K562 (cell line): ENCODE data around the gene TINCR. TPM values are rescaled to one million over a fixed set of nuclear protein-coding genes. Genes with fewer than 3 reads are reported as not detected.
A peak's percentile ranks its signal among the peaks of the same experiment; 100 is the strongest.

ENCODE experiments used
- ATAC-seq: fragments of 200-7000 bp; cut with Tn5 transposase; 3 replicates; pipeline ENCODE4 v1.9.1; 2020; ENCODE audit warnings: moderate library complexity
- BruUV-seq: library from RNA; stranded (reverse); fragments of 400-500 nt; replicated peaks from 2 replicates; lab custom pipeline; 2021; lab: Mats Ljungman, UMichigan
- CTCF ChIA-PET: fragments of 300-600 bp; formaldehyde crosslinking; extraction: SDS; loops from one replicate; lab custom pipeline; 2021; ENCODE audit warnings: low intra/inter-chr PET ratio; lab: Yijun Ruan, JAX
- POLR2A ChIA-PET: fragments of 300-600, 350-650 bp; sonication (Branson Sonifier 250); formaldehyde crosslinking; extraction: SDS; loops from one replicate; lab custom pipeline; 2021; ENCODE audit warnings: antibody characterized with exemption, inconsistent platforms; lab: Yijun Ruan, JAX
- DNase-seq, 4 experiments: peaks; one replicate each; pipeline versions ENCODE4 v3.0.0 to v3.0.0-alpha.2; 2011 to 2018; ENCODE audit warnings: low spot score in 3 of 4, mixed read lengths in 3 of 4; ENCODE audit errors: extremely low read depth in 1 of 4
- FAIRE-seq: peaks from 2 replicates; lab custom pipeline; 2011; peaks lifted over from hg19 to GRCh38; lab: Jason Lieb, UNC
- H2AFZ ChIP-seq: 2 replicates; pipeline ENCODE4 v1.6.0; 2011; ENCODE audit warnings: low read depth, low read length, control low read depth, inconsistent platforms
- H3K27ac ChIP-seq: fragments of 200-600 bp; 3 replicates; pipeline ENCODE4 v1.8.0; 2011; ENCODE audit warnings: low read depth, mild to moderate bottlenecking, control low read depth, inconsistent platforms, low read length, moderate library complexity, mixed read lengths; ENCODE audit errors: extremely low read depth
- H3K27me3 ChIP-seq, 2 experiments: fragments of 300-600 bp in 1 of 2; 2 replicates in 1 of 2; 3 replicates in 1 of 2; pipeline versions ENCODE4 v1.6.0 to v1.8.0; 2011; ENCODE audit warnings: inconsistent platforms in 2 of 2, low read length in 2 of 2, mild to moderate bottlenecking in 1 of 2, mixed read lengths in 1 of 2, moderate library complexity in 1 of 2; ENCODE audit not compliant: control insufficient read depth in 2 of 2, insufficient read depth in 2 of 2
- H3K36me3 ChIP-seq: fragments of 300-600 bp; 3 replicates; pipeline ENCODE4 v1.8.0; 2011; ENCODE audit warnings: mild to moderate bottlenecking, low read length, inconsistent platforms; ENCODE audit not compliant: control insufficient read depth, insufficient read depth
- H3K4me1 ChIP-seq, 2 experiments: fragments of 200-600 bp in 1 of 2; replicated peaks in 1 of 2; 2 replicates in 1 of 2; 3 replicates in 1 of 2; pipeline versions ENCODE4 v1.5.1 to v1.8.0; 2011; ENCODE audit warnings: inconsistent platforms in 2 of 2, low read length in 2 of 2, mild to moderate bottlenecking in 1 of 2, mixed read lengths in 1 of 2, moderate library complexity in 1 of 2; ENCODE audit not compliant: control insufficient read depth in 2 of 2, insufficient read depth in 2 of 2
- H3K4me2 ChIP-seq: 2 replicates; pipeline ENCODE4 v1.6.1; 2011; ENCODE audit warnings: low read length, control low read depth, inconsistent platforms, mixed read lengths; ENCODE audit not compliant: insufficient read depth
- H3K4me3 ChIP-seq: fragments of 200-600 bp; sonication (generic), shearing (Covaris generic); 2 replicates; pipeline ENCODE4 v1.5.1; 2016; ENCODE audit warnings: control low read depth, inconsistent platforms
- H3K79me2 ChIP-seq: fragments of 200-600 bp; 3 replicates; pipeline ENCODE4 v1.8.0; 2011; ENCODE audit warnings: low read length, inconsistent platforms; ENCODE audit not compliant: control insufficient read depth, insufficient read depth
- H3K9ac ChIP-seq, 2 experiments: 2 replicates each; pipeline versions ENCODE4 v1.6.0 to v1.6.1; 2011; ENCODE audit warnings: low read depth in 2 of 2, low read length in 2 of 2, control low read depth in 1 of 2, inconsistent platforms in 1 of 2, mild to moderate bottlenecking in 1 of 2, mixed read lengths in 1 of 2; ENCODE audit not compliant: insufficient read depth in 1 of 2
- H3K9me1 ChIP-seq: one replicate; pipeline ENCODE4 v1.6.0; 2011; ENCODE audit warnings: inconsistent platforms, mild to moderate bottlenecking, low read length, moderate library complexity; ENCODE audit not compliant: control insufficient read depth, insufficient read depth
- H3K9me3 ChIP-seq: replicated peaks from 2 replicates; pipeline ENCODE4 v1.5.1; 2011; ENCODE audit warnings: low read depth, low read length, inconsistent platforms; ENCODE audit not compliant: control insufficient read depth, insufficient read depth
- H4K20me1 ChIP-seq: replicated peaks from 2 replicates; pipeline ENCODE4 v1.6.1; 2011; ENCODE audit warnings: low read length, inconsistent platforms, mixed read lengths; ENCODE audit not compliant: control insufficient read depth, insufficient read depth
- CBFA2T2 ChIP-seq: fragments of 450-650 bp; conservative IDR thresholded peaks from 2 replicates; pipeline ENCODE4 v1.6.1; 2017; ENCODE audit warnings: mild to moderate bottlenecking
- CBX5 ChIP-seq: IDR thresholded peaks from 2 replicates; pipeline ENCODE4 v1.6.1; 2014; ENCODE audit warnings: low read depth, borderline replicate concordance
- CHD2 ChIP-seq: IDR thresholded peaks from 2 replicates; pipeline ENCODE4 v1.6.1; 2011; ENCODE audit warnings: low read depth, low read length
- COPS2 ChIP-seq: fragments of 450-650 bp; conservative IDR thresholded peaks from 2 replicates; pipeline ENCODE4 v1.6.1; 2016; ENCODE audit warnings: mild to moderate bottlenecking, moderate library complexity
- KHSRP ChIP-seq: fragments of 450-650 bp; IDR thresholded peaks from 2 replicates; pipeline ENCODE4 v1.6.1; 2017
- LCOR ChIP-seq: sonication (generic); formaldehyde crosslinking; IDR thresholded peaks from 2 replicates; pipeline ENCODE4 v1.8.0; 2022; ENCODE audit warnings: mild to moderate bottlenecking, missing genetic modification reagents
- NFIC ChIP-seq: fragments of 450-650 bp; IDR thresholded peaks from 2 replicates; pipeline ENCODE4 v1.6.1; 2017; ENCODE audit warnings: mild to moderate bottlenecking, inconsistent platforms
- PHF8 ChIP-seq: fragments of 200-600 bp; sonication (generic); IDR thresholded peaks from 2 replicates; pipeline ENCODE4 v1.6.1; 2012; ENCODE audit warnings: mixed run types, mild to moderate bottlenecking, inconsistent platforms, low read length, moderate library complexity, borderline replicate concordance
- PTRF ChIP-seq: fragments of 450-650 bp; IDR thresholded peaks from 2 replicates; pipeline ENCODE4 v1.6.1; 2016; ENCODE audit warnings: mild to moderate bottlenecking, missing genetic modification characterization, missing compliant biosample characterization
- ZFP36 ChIP-seq: fragments of 150-350 bp; IDR thresholded peaks from 2 replicates; pipeline ENCODE4 v1.6.1; 2018; ENCODE audit warnings: low read length, low read depth; ENCODE audit not compliant: partially characterized antibody
- ZKSCAN3 ChIP-seq: fragments of 250-450 bp; sonication (Bioruptor Pico); IDR thresholded peaks from 2 replicates; pipeline ENCODE4 v1.4.0; 2020
- WGBS: fragments of 100-300 bp; shearing (Covaris generic); methylation state at CpG from one replicate; pipeline ENCODE4 v1.1.6; 2016; ENCODE audit warnings: low coverage, mixed read lengths; ENCODE audit not compliant: insufficient coverage; ENCODE audit errors: missing lambda C conversion rate; 5-methylcytosine and 5-hydroxymethylcytosine counted together
- in situ Hi-C: fragments of 300-500 bp; cut with MboI; formaldehyde crosslinking; loops from 4 replicates; pipeline ENCODE4 v1.15.0; 2018; ENCODE audit warnings: inconsistent platforms, mixed read lengths
- intact Hi-C: fragments of 100-400 bp; cut with micrococcal nuclease; formaldehyde crosslinking; loops from 2 replicates; pipeline ENCODE4 v1.14.2; 2022
- polyA plus RNA-seq, 8 experiments: library from polyadenylated mRNA; depleted of rRNA in 4 of 8; stranded (reverse) in 5 of 8; unstranded in 3 of 8; fragments of >200 nt; fragmentation: Nextera tagmentation in 2 of 8; fragmentation: Illumina TruSeq in 1 of 8; extraction: Ambion mirVana in 2 of 8; extraction: Trizol in 1 of 8; gene quantifications; 2 replicates each; pipeline versions ENCODE4 v1.2.1 to v1.2.3, GENCODE V29; 2011 to 2014; ENCODE audit warnings: inconsistent platforms in 1 of 8, missing spikeins in 1 of 8
- total RNA-seq, 7 experiments: library from RNA; depleted of rRNA in 6 of 7; stranded (reverse); fragments of >200 nt in 6 of 7; fragmentation: Illumina TruSeq in 2 of 7; extraction: Trizol in 2 of 7; gene quantifications; 2 replicates each; pipeline versions ENCODE4 v1.2.1 to v1.2.3, GENCODE V29; 2011 to 2021; ENCODE audit warnings: low replicate concordance in 1 of 7

Gene TINCR
- total and polyA plus RNA-seq, 9 of the 15 experiments (the other 6 are each of a cell fraction or from before 2014, with no cell fraction given): 0.03 to 0.24 (median 0.09) TPM; not detected in 1

GRCh38 chr19:5585461-5586299 is 17.9 kb upstream of the TINCR start (continued):
- TF ChIP-seq ZFP36 (no peak), CBFA2T2 (peak; percentile 62), NFIC (peak; percentile 33)
- TF ChIP-seq, all 486 proteins: peak for 39

GRCh38 chr19:5580161-5580571 is 12.4 kb upstream of the TINCR start:
- Histone ChIP-seq H3K4me2 (no peak overlapping the region), H3K9ac (no peak overlapping the region), H3K4me3 (no peak overlapping the region), H3K79me2 (no peaks in the 10 kb centered on the region), H3K9me3 (no peaks in the 10 kb centered on the region), H3K27ac (no peak overlapping the region), H3K9me1 (no peaks in the 10 kb centered on the region), H2AFZ (no peak overlapping the region), H3K36me3 (peaks cover 25% of the 10 kb centered on the region; the same call in 1 of the 3 replicates), H4K20me1 (no peaks in the 10 kb centered on the region), H3K27me3 (no peaks in the 10 kb centered on the region), H3K4me1 (peaks cover under 1 to 14% of the 10 kb centered on the region in 2 experiments; a peak in 4 of 5 replicates)
- ChIA-PET CTCF (no interaction called here), POLR2A (interaction anchor here (1.1 to 1.4 kb wide), 2 partner anchors 34 to 43 kb away, joined by 3 read pairs; partner anchors contain the start of genes SAFB and SAFB2)
- no peak for FAIRE-seq
- WGBS: 68% methylated on average over 12 of the region's 12 CpGs
- ATAC-seq: no peak
- intact Hi-C loops: no loop called here
- in situ Hi-C loops: no loop called here
- no peak for DNase-seq
- TF ChIP-seq COPS2: no peak
- TF ChIP-seq CBX5: no peak
- no peak for TF ChIP-seq PHF8
- no peak for TF ChIP-seq KHSRP
- TF ChIP-seq ZKSCAN3: no peak
- TF ChIP-seq CHD2: no peak
- no peak for TF ChIP-seq PTRF (tag)
- TF ChIP-seq LCOR (CRISPR knock-in tag): no peak
- no TSS peak for BruUV-seq
